GM21723 (cell line): ENCODE measurements around the gene MAB21L4.

Experiments used
- ATAC-seq: cut with Tn5 transposase; IDR thresholded peaks from one replicate; pipeline ENCODE4 v1.9.1; 2021; ENCODE audit warnings: mild to moderate bottlenecking, moderate library complexity; ENCODE audit not compliant: unreplicated experiment

The MAB21L4 gene

DNA sequence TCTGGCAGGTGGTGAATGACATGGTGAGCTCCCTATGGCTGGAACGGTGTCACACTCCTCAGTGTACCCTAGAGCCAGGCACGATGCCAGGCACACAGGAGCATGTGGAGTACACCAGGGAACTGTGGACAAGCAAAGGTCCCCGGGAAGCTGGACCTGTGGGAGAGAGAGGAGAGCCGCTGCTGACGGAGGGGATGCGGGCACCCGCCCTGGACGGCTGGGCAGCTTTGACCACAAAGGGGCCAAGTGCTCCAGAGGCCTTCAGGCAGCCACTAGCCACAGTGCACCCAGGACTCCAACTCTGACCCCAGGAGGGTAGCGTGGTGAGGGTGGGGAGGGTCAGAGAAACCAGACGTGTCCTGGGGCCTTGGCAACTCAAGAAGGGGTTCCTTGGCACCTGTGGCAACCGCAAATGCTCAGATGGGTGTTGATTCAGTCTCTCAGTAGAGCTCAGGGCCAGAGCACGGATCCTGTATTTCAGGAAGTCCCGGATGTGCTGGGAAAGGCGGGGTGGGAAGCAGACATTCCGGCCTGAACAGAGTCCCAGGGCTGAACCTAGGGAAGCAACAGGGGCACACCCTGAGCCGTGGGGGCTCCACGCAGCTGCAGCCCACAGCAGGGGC lies 2.3 kb upstream of the MAB21L4 start:
- ATAC-seq = no peak

DNA sequence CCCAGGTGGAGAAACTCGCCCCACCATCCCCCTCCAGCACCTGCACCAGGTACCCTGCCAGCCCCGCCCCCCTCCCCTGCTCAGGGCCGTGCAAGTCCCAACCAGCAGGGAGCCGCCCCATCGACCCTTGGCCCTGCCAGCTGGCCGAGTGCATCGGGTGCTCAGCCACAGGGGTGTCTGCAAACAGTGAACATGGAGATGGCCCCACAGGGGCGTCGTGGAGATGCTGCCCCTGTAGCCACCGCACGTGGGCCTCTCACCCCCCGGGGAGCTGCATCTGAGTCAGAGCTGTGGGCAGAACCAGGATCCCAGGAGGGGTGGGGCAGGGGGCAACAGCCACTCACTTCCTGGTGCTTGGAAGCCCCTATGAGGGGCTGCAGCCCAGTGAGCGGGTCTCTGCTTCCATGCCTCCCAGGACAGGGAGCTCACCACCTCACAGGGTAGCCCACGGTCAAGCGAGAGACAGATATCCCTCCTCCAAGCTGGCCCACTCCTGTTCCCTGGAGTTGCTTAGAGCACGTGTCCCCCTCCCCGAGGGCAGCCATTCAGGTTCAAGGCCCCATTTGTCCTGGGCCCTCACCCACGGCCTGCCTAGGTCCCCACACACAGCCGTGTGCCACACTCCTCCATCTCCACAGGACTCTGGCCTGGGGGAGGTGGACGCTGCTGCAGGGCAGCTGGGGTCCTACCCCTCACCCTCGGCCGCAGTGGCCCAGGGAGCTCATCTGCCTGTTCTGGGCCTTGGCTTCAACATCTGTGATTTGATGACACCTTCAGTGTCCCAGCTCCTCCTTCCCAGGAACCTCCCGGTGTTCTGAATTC lies 1.1 kb upstream of the MAB21L4 start:
- no peak for ATAC-seq

DNA sequence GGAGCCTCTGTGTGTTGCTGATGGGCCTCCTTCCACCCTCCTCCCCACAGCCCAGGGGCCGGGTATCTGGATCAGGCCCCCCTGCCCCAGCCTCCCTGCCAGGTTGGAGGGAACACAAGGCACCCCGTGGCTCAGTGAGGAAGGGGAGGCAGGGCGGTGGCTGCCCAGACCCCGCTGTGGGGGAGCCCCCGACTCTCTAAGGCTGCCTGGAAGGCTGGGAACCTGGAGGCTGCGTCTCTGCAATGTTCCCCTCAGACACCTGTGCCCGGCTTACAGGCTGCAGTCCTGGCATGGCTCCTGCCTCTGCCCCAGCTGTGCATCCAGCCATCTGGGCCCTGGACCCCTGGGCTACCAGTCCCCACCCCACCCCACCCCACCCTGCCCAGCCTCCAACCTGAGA lies 438 bp upstream of the MAB21L4 start:
- no peak for ATAC-seq

DNA sequence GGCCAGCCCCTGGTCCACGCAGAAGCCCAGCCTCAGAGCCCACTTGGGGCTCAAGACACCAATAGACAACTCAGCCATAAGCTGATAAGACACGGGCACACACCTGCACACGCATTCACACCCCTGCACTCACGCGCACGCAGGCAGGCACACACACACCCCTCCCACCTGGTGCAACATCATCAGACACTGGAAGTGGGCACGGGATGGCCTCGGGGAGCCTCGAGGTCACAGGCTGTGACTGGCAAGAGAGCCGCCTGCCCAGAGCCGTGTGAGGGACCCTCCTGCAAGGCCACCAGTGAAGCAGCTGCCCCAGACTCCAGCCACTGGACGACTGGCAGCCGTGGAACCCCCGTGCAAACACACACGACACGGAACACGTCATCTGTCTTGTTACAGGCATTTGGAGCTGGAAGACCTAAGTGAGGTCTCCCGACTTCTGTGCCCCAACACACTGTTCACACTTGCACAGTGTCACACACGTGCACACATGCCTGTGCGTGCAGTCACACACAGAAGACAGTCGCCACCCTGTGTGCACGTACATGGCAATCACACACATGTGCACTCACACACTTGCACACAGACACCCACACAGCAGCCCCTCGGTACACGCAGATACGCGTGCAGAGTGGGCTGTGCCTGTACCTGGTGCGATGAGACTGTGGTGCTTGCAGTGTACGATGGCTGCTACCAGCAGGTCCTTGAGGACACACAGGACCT lies 959 bp downstream of the MAB21L4 start:
- no peak for ATAC-seq

DNA sequence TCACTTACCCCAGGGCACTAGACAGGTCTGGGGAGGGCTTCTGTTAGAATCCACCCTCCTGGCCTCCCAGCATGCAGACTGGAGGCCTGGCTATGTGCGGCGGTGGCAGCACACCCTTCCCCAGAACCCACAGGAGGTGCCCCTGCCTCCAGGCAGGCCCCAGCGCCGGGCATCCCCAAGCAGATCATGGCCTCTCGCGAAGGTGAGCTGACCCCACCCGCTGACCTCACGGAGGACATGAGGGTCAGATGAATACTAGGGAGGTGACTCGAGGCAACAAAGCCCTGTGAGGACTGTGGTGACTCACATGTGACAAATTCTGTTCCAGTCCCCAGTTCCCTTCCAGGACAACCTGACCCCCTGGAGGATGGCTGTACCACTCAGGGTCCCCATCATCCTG lies 1.9 kb downstream of the MAB21L4 start:
- ATAC-seq = no peak

DNA sequence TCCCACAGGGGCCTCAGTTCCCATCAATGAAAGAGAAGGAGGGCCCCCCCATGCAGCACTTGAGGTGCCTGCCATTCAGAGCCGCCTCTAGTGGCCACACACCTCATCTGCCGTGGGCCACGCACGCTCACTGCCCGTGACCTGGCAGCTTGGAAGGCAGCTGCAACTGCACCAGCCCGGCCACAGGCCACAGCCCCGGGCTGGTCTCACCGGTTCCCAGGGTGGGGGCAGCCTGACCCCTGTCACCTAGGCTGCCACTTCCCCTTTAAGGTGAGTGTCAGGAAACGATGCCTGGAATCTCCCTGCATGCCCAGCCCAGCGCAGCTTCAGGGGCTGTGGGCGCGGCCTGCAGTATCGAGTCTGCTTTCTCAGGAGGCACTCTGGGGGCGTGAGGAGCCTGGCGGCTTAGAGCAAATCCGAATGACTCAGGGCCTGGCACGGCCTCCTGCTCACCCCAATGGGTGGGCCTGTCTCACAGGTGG lies 2.6 kb downstream of the MAB21L4 start:
- no peak for ATAC-seq

DNA sequence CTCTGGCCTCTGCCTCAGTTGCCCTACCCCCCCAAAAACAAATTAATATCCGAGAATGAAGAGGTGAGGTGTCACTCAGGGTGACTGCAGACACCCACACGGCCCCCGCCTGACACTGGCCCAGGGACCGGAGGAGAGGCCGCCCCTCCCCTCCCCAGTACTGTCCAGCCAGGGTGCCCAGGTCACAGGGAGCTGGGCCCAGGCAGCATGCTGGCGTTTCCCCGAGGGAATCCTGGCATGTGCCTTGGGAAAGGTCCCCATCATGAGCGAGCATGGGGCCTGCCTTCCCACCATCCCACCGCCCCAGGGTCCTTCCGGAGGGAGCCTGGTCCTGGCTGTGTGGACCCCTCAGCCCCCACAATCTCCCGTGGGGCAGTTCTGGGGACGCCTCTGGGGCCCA lies 3.0 kb downstream of the MAB21L4 start:
- no peak for ATAC-seq

DNA sequence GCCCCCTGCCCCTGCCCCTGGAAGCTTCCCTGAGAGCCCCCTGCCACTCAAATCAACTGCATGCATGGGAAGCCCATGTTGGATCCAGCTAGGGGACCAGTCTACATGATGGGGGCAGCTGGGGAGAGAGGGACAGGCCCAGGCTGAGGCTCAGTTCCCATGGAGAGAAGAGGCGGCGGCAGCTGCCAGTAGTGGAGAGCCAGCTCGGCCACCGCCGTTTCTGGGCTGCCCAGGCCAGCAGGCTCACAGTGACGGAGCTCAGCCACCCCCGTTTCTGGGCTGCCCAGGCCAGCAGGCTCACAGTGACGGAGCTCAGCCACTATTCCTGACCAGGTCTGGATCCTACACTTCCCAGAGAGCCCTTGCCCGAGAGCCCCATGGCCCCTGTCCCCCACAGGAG lies 3.6 kb downstream of the MAB21L4 start:
- ATAC-seq = no peak

DNA sequence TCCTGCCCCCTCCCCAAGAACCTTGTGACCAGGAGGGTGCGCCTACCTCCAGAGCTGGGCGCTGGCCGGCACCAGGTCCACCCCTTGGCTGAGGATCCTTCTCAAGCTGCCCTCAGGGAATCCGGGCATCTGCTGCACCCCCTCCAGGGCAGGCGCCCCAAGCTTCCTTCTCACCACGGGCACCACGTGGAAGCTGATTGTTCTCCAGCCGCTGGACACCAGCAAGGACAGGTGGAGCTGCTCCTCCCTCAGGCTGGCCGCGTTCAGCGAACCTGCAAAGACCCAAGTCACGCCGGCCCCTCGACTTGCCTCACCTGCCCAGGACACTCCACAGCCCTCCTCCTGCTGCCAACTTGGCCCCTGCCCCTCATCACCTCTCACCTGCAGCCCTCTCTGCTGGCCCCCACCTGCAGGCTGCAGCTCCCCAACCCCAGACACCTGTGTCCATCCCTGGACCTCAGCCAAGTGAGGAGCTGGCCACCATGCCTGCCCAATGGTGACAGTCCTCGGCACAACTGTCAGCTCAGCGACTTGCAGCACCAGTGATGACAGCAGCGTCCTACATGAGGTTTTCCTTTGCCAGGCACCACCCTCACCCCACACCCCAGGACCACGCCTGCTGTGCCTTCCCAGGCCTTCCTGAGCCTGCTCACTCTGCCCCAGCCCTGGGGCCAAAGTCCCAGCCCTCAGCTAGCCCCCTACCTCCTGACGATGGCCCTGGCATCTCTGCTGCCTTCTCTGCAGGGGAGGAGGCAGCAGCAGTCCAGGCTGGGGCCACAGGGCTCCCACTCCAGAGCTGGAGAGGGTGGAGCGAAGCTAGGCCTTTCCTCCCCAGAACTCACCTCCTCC lies 4.2 kb downstream of the MAB21L4 start:
- no peak for ATAC-seq

DNA sequence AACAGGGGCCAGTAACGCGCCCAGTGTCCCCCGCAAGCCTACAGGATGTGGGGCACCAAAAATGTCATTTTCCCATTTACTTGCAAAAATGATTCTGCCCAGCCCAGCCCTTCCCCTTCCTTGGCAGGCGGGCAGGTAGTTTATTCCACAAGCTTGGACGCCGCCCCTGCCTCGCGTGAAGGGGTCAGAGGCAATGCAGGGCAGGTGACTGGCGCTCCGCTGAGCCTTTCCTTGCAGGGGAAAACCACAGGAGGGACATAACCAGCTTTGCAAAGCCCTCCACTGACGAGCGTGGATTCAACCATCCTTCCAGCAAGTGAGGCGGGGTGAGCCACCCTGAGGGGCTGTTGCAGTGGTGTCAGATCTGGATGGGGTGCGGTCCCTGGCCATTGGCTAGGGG lies 5.3 kb downstream of the MAB21L4 start:
- ATAC-seq = no peak

DNA sequence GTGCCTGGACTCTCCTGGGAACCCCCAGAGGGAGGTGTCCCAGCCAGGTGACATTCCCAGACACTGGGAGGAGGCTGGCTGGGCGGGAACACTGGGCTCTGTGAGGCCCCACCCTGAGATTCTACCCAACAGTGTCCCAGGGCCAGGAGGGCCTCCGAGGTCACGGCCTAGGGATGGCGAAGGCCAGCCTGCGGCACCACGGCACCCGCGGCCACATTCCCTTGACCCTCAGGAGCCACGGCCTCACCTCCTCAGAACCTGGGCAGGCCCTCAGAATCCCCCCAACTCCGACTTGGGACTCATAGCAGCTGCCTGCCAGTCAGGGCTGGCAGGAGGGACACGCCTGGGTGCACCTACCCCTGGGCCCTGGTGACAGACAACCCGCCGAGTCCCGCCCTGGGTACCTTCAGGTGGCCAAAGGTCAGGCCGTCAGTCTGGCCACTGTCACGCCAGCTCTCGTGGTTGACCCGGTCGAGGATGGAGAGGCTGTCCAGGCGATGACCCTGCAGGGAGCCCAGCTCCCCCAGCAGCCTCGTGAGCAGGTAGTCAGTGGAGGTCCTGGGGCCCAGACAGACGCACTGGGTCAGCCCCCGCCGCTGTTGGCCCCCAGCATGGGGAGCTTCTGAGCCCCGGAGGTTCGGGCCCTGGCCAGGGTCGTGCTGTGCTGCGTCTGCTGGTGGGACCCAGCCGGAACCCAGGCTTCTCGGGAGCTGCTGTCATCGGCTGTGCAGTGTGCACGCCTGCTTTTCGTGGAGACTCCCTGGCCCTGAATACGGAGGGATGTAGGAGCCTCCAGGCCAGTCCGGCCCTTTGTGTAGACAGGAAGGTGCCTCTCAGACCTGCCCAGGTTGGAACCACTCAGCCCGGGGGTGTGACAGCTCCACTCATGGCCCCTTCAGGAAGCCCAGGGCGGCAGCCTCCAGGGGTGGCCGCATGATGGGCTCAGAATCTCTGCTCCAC lies 6.1 kb downstream of the MAB21L4 start:
- no peak for ATAC-seq

DNA sequence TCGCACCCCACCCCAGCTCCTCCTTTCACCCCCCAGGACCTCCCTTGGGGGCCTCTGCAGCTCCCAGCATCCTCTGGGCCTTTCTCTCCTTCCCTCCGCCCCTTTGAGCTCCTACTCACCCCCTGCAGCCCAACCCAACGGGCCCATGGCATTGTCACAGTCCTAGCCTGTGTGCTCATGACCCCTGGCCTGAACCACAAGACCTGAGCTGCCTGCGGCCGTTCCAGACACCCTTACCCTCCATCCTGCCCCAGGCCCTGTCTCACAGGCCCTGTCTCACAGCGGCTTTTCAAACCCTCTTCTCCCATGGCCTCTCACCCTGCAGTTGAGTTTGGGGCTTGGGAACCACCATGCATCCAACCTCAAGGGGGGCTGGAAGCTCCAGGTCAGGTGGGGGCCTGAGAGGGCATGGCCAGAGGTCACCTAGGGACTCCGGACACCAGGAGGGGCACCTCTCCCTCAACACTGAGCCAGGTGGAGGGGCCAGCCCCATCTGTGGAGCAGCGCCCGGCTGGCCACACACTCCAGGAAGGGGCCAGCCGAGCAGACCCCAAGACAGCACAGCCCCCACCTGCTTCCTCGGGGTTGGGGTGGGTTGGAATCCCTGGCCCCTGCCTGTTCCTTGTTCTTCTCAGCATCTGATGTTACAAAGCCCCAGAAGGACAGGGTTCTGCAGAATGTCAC lies 6.9 kb downstream of the MAB21L4 start:
- ATAC-seq = no peak

DNA sequence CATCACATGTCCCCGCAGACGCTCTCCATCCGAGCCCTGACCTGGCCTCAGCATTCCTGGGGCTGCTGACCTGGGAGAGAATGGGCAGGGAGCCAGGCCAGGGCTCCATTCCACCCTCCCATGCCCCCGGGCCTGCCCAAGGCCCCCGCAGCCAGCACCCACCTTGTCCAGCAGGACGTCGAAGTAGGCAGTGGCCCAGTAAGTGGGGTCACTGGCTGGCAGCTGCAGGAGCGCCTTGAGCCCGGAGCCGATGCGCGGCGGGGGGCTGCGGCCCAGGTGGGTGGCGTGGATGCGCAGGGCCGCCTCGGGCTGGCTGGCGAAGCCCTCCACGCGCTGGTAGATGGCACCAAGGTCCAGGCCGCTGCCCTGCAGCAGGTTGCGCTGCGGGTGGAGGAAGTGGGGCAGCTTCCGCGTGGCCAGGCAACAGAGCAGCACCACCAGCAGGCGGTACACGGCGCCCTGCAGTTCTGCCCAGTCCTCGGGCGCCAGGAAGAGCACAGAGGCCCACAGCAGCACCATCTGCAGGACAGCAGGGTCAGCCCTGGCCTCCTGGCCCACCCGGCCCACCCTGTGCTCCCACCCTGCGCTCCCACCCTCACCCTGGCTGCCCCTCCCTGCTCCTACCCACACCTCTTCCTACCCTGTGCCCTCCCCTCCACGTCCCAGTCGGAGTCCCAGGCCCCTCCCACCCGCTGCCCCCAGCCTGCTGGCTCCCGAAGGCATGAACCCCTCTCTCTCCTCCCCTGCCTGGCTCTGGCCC lies 7.6 kb downstream of the MAB21L4 start:
- no peak for ATAC-seq

DNA sequence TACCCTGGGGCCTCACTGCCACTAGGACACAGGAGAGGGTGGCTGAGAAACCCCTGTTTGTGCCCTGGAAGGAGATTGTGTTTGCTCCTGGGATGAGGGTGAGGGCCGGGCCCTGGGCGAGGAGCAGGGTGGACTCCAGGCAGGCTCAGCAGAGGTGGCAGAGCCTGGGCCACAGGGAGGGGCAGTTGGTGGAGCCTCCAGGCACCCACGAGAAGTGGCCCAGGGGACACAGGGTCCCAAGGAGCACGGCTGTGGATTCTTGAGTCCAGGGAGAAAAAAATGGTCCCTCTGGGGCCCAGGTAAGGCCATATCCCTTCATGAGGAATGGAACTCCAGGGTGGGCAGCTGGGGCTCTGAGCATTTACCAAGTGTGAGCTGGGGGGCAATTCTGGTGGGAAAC lies 8.3 kb downstream of the MAB21L4 start:
- no peak for ATAC-seq

DNA sequence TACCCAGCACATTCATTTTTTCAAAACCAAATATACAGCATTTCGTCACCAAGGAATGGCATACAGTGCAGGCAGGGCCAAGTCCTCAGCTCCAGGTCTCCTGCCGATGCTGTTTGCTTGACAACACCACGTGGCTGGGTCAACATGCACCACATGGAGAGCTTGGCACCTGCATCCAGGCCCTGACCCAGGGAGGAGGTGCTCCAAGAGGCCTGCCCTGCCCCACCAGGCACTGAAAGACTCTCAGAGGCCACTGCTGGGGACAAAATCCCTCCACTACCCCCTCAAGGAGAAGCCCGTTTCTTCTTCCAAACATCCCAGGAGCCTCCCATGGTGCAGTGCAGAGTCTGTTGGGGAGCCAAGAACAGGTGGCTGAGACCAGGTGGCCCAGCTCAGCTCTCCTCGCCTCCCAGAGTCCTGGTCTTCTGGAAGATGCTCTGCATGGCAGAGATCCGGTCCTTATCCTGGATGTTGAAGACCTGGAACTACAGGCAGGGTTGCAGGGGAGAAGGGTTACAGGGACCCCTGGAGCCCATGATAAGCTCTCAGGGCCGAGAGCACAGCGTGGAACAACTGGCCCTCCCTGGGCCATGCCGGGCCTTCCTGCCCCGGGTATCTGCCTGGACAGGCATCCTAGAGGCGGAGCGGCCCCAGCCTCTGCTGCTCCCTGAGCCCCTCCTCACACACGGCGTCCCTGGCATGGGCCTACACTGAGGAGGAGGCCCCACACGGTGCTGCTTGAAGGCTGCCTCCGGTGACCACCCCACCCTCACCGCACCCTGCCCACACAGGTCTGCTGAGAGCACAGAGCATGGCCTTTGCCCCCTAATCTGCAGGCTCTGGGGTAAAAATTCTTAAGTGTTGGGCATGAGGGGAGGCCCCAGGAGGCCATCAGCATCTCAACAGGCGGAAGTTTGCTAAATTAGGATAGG lies 9.0 kb downstream of the MAB21L4 start:
- no peak for ATAC-seq

DNA sequence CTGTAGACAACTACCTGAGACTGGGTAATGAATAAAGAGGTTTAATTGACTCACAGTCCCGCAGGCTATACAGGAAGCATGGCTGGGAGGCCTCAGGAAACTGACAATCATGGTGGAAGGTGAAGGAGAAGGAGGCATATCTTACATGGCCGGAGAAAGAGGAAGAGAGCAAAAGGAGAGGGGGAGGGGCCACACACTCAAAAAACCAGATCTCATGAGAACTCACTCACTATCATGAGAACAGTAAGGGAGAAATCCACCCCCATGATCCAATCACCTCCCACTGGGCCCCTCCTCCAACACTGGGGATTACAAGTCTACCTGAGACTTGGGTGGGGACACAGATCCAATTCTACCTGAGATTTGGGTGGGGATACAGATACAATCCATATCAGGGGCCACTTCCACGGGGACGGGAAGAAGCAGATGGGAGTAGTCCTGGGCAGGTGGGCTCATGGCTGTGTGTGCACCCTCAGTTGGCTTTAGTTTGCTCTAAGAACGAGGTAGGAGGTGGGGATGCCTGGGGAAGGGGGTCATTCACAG lies 9.9 kb downstream of the MAB21L4 start:
- no peak for ATAC-seq

DNA sequence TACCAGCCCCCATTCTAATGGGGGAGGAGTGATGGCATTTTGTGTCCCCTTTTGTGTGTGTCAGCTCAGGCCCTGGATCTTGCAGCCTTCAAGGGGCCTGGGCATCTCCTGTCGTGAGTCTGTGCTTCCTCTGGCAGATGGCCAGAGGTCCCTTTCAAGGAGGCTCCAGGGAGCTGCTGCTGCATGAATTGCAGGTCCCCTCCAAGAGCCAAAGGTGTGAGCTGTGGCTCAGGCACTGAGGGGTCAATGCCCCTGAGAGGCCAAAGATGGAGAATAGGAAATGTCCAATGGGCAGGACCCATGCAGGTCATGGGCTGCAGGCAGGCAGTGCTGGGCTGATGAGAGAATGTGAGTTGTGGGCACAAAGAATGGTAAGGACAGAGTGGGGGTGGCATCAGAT lies 10.4 kb downstream of the MAB21L4 start:
- ATAC-seq = no peak
